Astrocyte (in vitro differentiated cells and primary cell): ENCODE data around the gene PACSIN1.

Source experiments
- CTCF ChIP-seq: IDR thresholded peaks from 2 replicates; pipeline ENCODE4 v1.5.1; 2011; ENCODE audit warnings: low read depth, mild to moderate bottlenecking, inconsistent platforms, low read length, moderate library complexity; ENCODE audit not compliant: insufficient read depth
- EZH2 ChIP-seq: IDR thresholded peaks from 2 replicates; pipeline ENCODE4 v1.6.1; 2012; ENCODE audit warnings: mild to moderate bottlenecking, low read length, inconsistent platforms; ENCODE audit not compliant: insufficient read depth

GRCh38 chr6:34524971-34525370 is 59.1 kb downstream of the PACSIN1 start:
- TF ChIP-seq CTCF: no peak
- TF ChIP-seq EZH2: no peak
